GM23248 (cell line): Measurements from ENCODE around the gene NBEAL1. TPM values are rescaled to one million over a fixed set of nuclear protein-coding genes. Genes with fewer than 3 reads are reported as not detected.

Source experiments
- DNase-seq: peaks from one replicate; pipeline ENCODE4 v3.0.0-alpha.2; 2015
- H2AFZ ChIP-seq: fragments of 200-600 bp; sonication (generic); 2 replicates; pipeline ENCODE4 v1.6.1; 2016; ENCODE audit warnings: antibody characterized with exemption
- H3F3A ChIP-seq: fragments of 200-600 bp; sonication (generic); 2 replicates; pipeline ENCODE4 v1.6.1; 2016; ENCODE audit warnings: mild to moderate bottlenecking, antibody characterized with exemption, mixed run types; ENCODE audit not compliant: insufficient read depth
- H3K27ac ChIP-seq: fragments of 200-600 bp; sonication (generic); 2 replicates; pipeline ENCODE4 v1.5.1; 2016; ENCODE audit warnings: mild to moderate bottlenecking
- H3K27me3 ChIP-seq: fragments of 200-600 bp; sonication (generic); replicated peaks from 2 replicates; pipeline ENCODE4 v1.6.1; 2016; ENCODE audit warnings: mild to moderate bottlenecking; ENCODE audit not compliant: insufficient read depth
- H3K36me3 ChIP-seq: fragments of 200-600 bp; sonication (generic); 2 replicates; pipeline ENCODE4 v1.6.1; 2016; ENCODE audit warnings: low read depth, mild to moderate bottlenecking
- H3K4me1 ChIP-seq: fragments of 200-600 bp; sonication (generic); 2 replicates; pipeline ENCODE4 v1.6.1; 2016; ENCODE audit warnings: mild to moderate bottlenecking; ENCODE audit not compliant: insufficient read depth
- H3K4me2 ChIP-seq: fragments of 200-600 bp; sonication (generic); one replicate; pipeline ENCODE4 v1.6.1; 2016; ENCODE audit warnings: mild to moderate bottlenecking; ENCODE audit not compliant: unreplicated experiment
- H3K4me3 ChIP-seq: fragments of 200-600 bp; sonication (generic); 2 replicates; pipeline ENCODE4 v1.5.1; 2016; ENCODE audit warnings: mild to moderate bottlenecking
- H3K79me2 ChIP-seq: fragments of 200-600 bp; sonication (generic); 2 replicates; pipeline ENCODE4 v1.6.1; 2016; ENCODE audit warnings: mild to moderate bottlenecking; ENCODE audit not compliant: insufficient read depth
- H3K9ac ChIP-seq: fragments of 200-600 bp; sonication (generic); 2 replicates; pipeline ENCODE4 v1.6.1; 2016; ENCODE audit warnings: mild to moderate bottlenecking
- H3K9me2 ChIP-seq: fragments of 200-600 bp; sonication (generic); 2 replicates; pipeline ENCODE4 v1.6.1; 2016; ENCODE audit warnings: mixed run types, mild to moderate bottlenecking, moderate library complexity; ENCODE audit not compliant: insufficient read depth
- H3K9me3 ChIP-seq: fragments of 200-600 bp; sonication (generic); one replicate; pipeline ENCODE4 v1.6.1; 2017; ENCODE audit warnings: low read depth
- H4K20me1 ChIP-seq: fragments of 200-600 bp; sonication (generic); 2 replicates; pipeline ENCODE4 v1.6.0; 2016; ENCODE audit not compliant: insufficient read depth
- EZH2 ChIP-seq: fragments of 200-600 bp; sonication (generic); IDR thresholded peaks from 2 replicates; pipeline ENCODE4 v1.6.1; 2018; ENCODE audit warnings: antibody characterized with exemption, mild to moderate bottlenecking; ENCODE audit not compliant: insufficient read depth, poor library complexity, severe bottlenecking
- EZH2phosphoT487 ChIP-seq: fragments of 200-600 bp; sonication (generic); IDR thresholded peaks from 2 replicates; pipeline ENCODE4 v1.6.1; 2018; ENCODE audit warnings: antibody characterized with exemption, moderate library complexity, mild to moderate bottlenecking, low read depth; ENCODE audit not compliant: insufficient read depth
- WGBS, 2 experiments: methylation state at CpG; one replicate each; pipeline ENCODE4 v1.1.6; 2015 to 2017; ENCODE audit warnings: low lambda C conversion rate in 2 of 2, low coverage in 1 of 2; ENCODE audit errors: missing lambda C conversion rate in 2 of 2; 5-methylcytosine and 5-hydroxymethylcytosine counted together
- in situ Hi-C: fragments of 300-500 bp; cut with MboI; formaldehyde crosslinking; loops from 2 replicates; pipeline ENCODE4 v1.15.0; 2020
- polyA plus RNA-seq: library from polyadenylated mRNA; unstranded; fragments of >200 nt; fragmentation: Nextera tagmentation; extraction: Ambion mirVana; gene quantifications from 2 replicates; pipeline ENCODE4 v1.2.1, GENCODE V29; 2016
- total RNA-seq: library from RNA; depleted of rRNA; stranded (reverse); fragments of >200 nt; shearing (Covaris generic); gene quantifications from 2 replicates; pipeline ENCODE4 v1.2.3, GENCODE V29; 2014

NBEAL1 gene
- total and polyA plus RNA-seq, 2 experiments from 2014 or later: 23.6 to 36.0 TPM

DNA sequence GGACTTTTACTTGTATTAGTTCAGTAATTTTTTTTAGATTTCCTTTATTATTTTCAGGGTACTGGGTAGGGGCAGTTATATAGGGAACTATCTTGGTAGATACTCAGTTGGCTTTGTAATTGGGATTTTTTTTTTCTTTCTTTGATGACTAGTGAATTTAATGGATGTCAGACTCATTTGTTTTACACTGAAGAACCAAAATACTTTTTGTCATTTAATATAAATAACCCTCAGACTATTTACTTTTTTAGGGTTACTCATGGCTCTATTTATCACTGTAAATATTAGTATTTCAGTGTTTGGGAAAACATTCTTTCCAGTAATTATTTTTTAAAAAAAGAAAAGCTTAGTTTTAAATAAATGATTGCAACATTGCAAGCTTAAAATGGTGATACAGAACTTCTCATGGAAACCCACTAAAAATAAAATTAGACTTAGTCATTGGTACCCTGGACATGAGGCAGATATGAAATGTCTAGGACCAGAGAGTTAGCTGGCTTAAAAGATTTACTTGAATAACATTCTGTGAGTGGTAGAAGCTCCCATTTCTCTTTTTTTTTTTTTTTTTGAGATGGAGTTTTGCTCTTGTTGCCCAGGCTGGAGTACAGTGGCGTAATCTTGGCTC, 149.7 kb downstream of the NBEAL1 start:
- H3K4me2 ChIP-seq: no peak overlapping the region

DNA sequence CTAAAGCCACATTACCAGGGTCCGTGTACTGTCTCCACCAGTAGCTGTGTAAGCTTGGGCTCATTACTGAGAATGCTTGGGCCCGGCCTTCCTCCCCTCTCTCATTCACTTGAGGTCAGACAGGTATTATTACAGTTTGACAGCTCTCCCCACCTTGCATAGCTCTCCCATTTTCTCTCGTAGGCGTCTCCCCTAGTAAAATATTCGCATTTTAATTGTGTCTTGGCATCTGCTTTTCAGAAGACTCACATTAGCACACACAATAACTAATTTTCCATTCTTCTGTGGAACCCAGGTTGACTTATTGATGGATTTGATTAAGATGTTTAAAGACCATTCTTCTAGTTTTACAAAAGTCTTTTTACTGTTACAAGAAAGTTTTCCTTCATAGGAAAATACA, 153.1 kb downstream of the NBEAL1 start:
- Histone ChIP-seq H3K4me2 (no peak overlapping the region), H3K27ac (no peak overlapping the region), H4K20me1 (no peaks in the 10 kb centered on the region), H3K79me2 (no peaks in the 10 kb centered on the region), H2AFZ (no peak overlapping the region), H3K36me3 (peaks cover 24% of the 10 kb centered on the region), H3K27me3 (no peaks in the 10 kb centered on the region), H3K9ac (no peak overlapping the region), H3F3A (no peaks in the 10 kb centered on the region), H3K4me1 (no peaks in the 10 kb centered on the region), H3K4me3 (no peak overlapping the region), H3K9me3 (no peaks in the 10 kb centered on the region), H3K9me2 (no peaks in the 10 kb centered on the region)
- 97 to 98% methylated on average over 5 of the region's 5 CpGs for WGBS, 2 experiments
- TF ChIP-seq EZH2 (no peak), EZH2phosphoT487 (no peak)
- DNase-seq: no peak
- in situ Hi-C loops: no loop called here

More for the DNA sequence above, 149.7 kb downstream of the NBEAL1 start:
- peak; percentile 17 for DNase-seq
- no peak overlapping the region for H3K9ac ChIP-seq
- H3K79me2 ChIP-seq: no peaks in the 10 kb centered on the region
- H3K27ac ChIP-seq: no peak overlapping the region
- H3K9me2 ChIP-seq: no peaks in the 10 kb centered on the region
- H3K27me3 ChIP-seq: no peaks in the 10 kb centered on the region
- peaks cover 32% of the 10 kb centered on the region for H3K36me3 ChIP-seq
- no peak overlapping the region for H2AFZ ChIP-seq
- H3F3A ChIP-seq: no peaks in the 10 kb centered on the region
- TF ChIP-seq EZH2 (no peak), EZH2phosphoT487 (no peak)
- no peak overlapping the region for H3K4me3 ChIP-seq
- no peaks in the 10 kb centered on the region for H3K9me3 ChIP-seq
- WGBS, 2 experiments: 100% methylated on average over 1 of the region's 1 CpG
- no peaks in the 10 kb centered on the region for H3K4me1 ChIP-seq
- in situ Hi-C loops: no loop called here
- H4K20me1 ChIP-seq: no peaks in the 10 kb centered on the region

DNA sequence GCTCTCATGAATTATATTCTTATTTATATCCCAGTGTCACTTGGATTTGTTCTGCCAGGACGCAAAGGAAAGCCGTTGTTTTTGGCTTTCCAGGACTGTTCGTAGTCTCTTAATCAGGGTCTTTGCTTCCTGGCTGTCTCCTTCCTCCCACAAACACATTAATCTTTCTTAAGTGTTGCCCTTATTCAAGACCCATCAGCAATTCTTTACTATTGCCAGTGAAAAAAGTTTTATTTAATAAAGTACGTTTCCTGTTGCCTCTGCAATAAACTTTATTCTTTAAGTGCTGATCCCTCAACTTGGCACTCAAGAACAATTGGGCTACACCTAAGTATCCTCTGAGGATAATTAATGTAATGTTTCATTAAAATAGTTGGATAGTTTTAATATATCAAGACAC, 155.8 kb downstream of the NBEAL1 start:
- Histone ChIP-seq H3K27ac (no peak overlapping the region), H3K9me3 (no peaks in the 10 kb centered on the region), H3K4me3 (no peak overlapping the region), H3K4me1 (no peaks in the 10 kb centered on the region), H3K9ac (no peak overlapping the region), H3K79me2 (no peaks in the 10 kb centered on the region), H4K20me1 (no peaks in the 10 kb centered on the region), H3K4me2 (no peak overlapping the region), H3F3A (no peaks in the 10 kb centered on the region), H3K9me2 (no peaks in the 10 kb centered on the region), H3K27me3 (no peaks in the 10 kb centered on the region), H3K36me3 (peaks cover 21% of the 10 kb centered on the region), H2AFZ (no peak overlapping the region)
- no peak for DNase-seq
- WGBS, 2 experiments: 76 to 81% methylated on average over 4 of the region's 4 CpGs
- in situ Hi-C loops: no loop called here
- no peak for TF ChIP-seq EZH2
- no peak for TF ChIP-seq EZH2phosphoT487

DNA sequence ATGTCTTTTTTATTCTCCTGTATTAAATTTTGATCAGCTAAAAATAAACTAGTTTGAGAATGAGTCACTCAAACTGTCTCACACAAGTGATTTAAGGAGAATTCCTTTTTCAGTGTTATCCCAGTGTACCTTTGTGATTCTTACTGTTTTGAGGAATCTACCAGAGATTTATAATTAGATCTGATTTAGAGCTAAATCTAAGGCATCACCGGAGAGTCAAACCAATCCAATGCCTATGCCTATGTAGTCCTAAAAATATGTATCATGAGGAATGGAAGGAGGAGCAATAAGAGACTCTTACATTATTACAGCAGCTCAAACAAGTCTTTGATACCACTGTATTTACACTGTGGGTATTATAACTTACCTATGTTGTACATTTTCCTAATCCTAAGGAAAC, 160.7 kb downstream of the NBEAL1 start:
- H3K4me3 ChIP-seq: no peak overlapping the region
- no peaks in the 10 kb centered on the region for H3K4me1 ChIP-seq
- H4K20me1 ChIP-seq: no peaks in the 10 kb centered on the region
- no peaks in the 10 kb centered on the region for H3K9me2 ChIP-seq
- TF ChIP-seq EZH2: no peak
- no peak for TF ChIP-seq EZH2phosphoT487
- no peaks in the 10 kb centered on the region for H3K9me3 ChIP-seq
- H3K36me3 ChIP-seq: peaks cover 21% of the 10 kb centered on the region
- no peak overlapping the region for H3K4me2 ChIP-seq
- H3K9ac ChIP-seq: no peak overlapping the region
- in situ Hi-C loops: no loop called here
- no peak overlapping the region for H3K27ac ChIP-seq
- DNase-seq: peak; percentile 3
- H3K27me3 ChIP-seq: no peaks in the 10 kb centered on the region
- H3F3A ChIP-seq: no peaks in the 10 kb centered on the region
- no peak overlapping the region for H2AFZ ChIP-seq
- WGBS, 2 experiments: 92 to 100% methylated on average over 1 of the region's 1 CpG
- no peaks in the 10 kb centered on the region for H3K79me2 ChIP-seq

DNA sequence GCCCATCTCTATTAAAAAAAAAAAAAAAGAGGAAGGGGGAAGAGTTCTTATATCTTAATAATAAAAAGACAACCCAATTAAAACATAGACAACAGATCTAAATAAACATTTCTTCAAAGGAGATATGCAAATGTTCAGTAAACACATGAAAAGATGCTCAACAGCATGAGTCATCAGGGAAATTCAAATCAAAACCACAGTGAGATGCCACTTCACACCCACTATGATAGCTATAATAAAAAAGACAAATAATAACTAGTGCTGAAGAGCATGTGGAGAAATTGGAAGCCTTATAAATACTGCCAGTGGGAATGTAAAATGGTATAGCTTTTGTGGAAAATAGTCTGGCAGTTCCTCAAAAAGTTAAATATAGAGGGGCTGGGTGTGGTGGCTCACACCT, 162.7 kb downstream of the NBEAL1 start:
- no peaks in the 10 kb centered on the region for H3K79me2 ChIP-seq
- H3K4me1 ChIP-seq: no peaks in the 10 kb centered on the region
- H3K9me3 ChIP-seq: no peaks in the 10 kb centered on the region
- H3K27ac ChIP-seq: no peak overlapping the region
- H4K20me1 ChIP-seq: no peaks in the 10 kb centered on the region
- H2AFZ ChIP-seq: no peak overlapping the region
- H3K9ac ChIP-seq: no peak overlapping the region
- no peaks in the 10 kb centered on the region for H3F3A ChIP-seq
- H3K4me2 ChIP-seq: no peak overlapping the region
- peaks cover 40% of the 10 kb centered on the region for H3K36me3 ChIP-seq
- H3K9me2 ChIP-seq: no peaks in the 10 kb centered on the region
- in situ Hi-C loops: no loop called here
- peak; percentile 32 for DNase-seq
- H3K27me3 ChIP-seq: no peaks in the 10 kb centered on the region
- TF ChIP-seq EZH2 (no peak), EZH2phosphoT487 (no peak)
- H3K4me3 ChIP-seq: no peak overlapping the region
